ENCODE results near the gene EGFR.

DNA sequence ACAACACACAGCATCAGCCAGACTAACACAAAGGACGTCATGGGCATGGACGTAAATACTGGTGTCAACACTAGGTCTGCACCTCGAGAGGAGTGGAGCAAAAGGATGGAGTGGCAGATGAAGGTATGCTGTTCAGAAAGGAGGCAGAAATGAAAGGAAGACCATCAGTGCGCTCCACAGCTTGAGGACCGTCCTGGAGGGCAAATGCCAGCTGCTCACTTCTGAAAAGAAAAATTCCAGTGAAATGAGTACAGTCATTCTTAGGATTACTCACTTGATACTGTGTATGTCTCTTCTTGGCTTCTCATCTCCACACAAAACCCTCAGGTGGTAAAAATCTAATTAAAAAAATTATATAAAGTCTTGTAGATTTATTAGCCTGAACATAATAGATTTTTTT is 44.8 kb downstream of the EGFR start:
- TF ChIP-seq, protein P1, sequence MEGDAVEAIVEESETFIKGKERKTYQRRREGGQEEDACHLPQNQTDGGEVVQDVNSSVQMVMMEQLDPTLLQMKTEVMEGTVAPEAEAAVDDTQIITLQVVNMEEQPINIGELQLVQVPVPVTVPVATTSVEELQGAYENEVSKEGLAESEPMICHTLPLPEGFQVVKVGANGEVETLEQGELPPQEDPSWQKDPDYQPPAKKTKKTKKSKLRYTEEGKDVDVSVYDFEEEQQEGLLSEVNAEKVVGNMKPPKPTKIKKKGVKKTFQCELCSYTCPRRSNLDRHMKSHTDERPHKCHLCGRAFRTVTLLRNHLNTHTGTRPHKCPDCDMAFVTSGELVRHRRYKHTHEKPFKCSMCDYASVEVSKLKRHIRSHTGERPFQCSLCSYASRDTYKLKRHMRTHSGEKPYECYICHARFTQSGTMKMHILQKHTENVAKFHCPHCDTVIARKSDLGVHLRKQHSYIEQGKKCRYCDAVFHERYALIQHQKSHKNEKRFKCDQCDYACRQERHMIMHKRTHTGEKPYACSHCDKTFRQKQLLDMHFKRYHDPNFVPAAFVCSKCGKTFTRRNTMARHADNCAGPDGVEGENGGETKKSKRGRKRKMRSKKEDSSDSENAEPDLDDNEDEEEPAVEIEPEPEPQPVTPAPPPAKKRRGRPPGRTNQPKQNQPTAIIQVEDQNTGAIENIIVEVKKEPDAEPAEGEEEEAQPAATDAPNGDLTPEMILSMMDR (IDR thresholded peaks at IDR 0.05) = no peak
- no peak for TF ChIP-seq POLR2A (IDR thresholded peaks at IDR 0.05)

Data from lower leg skin (tissue), 3 donors.